Medulla oblongata (tissue), 1 donor: ENCODE measurements around the gene CRELD1.
A peak's percentile ranks its signal among the peaks of the same experiment; 100 is the strongest.
"Not testable (repeated sequence)": the region's sequence is repeated elsewhere in the genome, so short reads cannot be mapped to it uniquely, and the experiment has no call there.

Source experiments
- DNase-seq: peaks from one replicate; pipeline ENCODE4 v3.0.0-alpha.2; 2015; ENCODE audit errors: extremely low spot score

The CRELD1 gene

GRCh38 chr3:9933561-9934234 lies at the start of gene CRELD1:
Gene CRELD1 (plus strand): TSS chr3:9933834. CDS start chr3:9934439, 605 bp downstream.
- DNase-seq, result peak; percentile 96

GRCh38 chr3:9884555-9885165 lies 49.0 kb upstream of the CRELD1 start:
- DNase-seq, result no peak

GRCh38 chr3:9886328-9886727 lies 47.3 kb upstream of the CRELD1 start:
- no peak for DNase-seq

- DNase-seq, result no peak
These were observed 46.2 kb upstream of the CRELD1 start for GRCh38 chr3:9887480-9887879.

GRCh38 chr3:9888540-9888939 lies 45.1 kb upstream of the CRELD1 start:
- no peak for DNase-seq

- DNase-seq, result no peak
These were observed 44.2 kb upstream of the CRELD1 start for GRCh38 chr3:9889405-9889804.

- peak; percentile 90 for DNase-seq
These were observed 43.2 kb upstream of the CRELD1 start, which contains the start of gene JAGN1 for GRCh38 chr3:9890249-9891071. Gene JAGN1 (plus strand): TSS chr3:9890610. CDS start chr3:9890723, 113 bp downstream.

GRCh38 chr3:9891072-9891622 lies 42.5 kb upstream of the CRELD1 start:
- DNase-seq, result no peak

GRCh38 chr3:9893739-9894138 lies 39.9 kb upstream of the CRELD1 start:
- DNase-seq, result no peak

- DNase-seq, result not testable (repeated sequence)
These were observed 37.9 kb upstream of the CRELD1 start for GRCh38 chr3:9895715-9896114.

GRCh38 chr3:9896755-9897407 lies 36.8 kb upstream of the CRELD1 start:
- DNase-seq, result not testable (repeated sequence)

- DNase-seq, result no peak
These were observed 35.9 kb upstream of the CRELD1 start for GRCh38 chr3:9897408-9898372.

- DNase-seq, result no peak
These were observed 35.0 kb upstream of the CRELD1 start for GRCh38 chr3:9898467-9899241.

GRCh38 chr3:9899289-9899791 lies 34.3 kb upstream of the CRELD1 start:
- DNase-seq, result no peak

- not testable (repeated sequence) for DNase-seq
These were observed 32.6 kb upstream of the CRELD1 start for GRCh38 chr3:9900965-9901415.

GRCh38 chr3:9901967-9902366 lies 31.7 kb upstream of the CRELD1 start:
- no peak for DNase-seq

GRCh38 chr3:9902372-9903237 lies 31.0 kb upstream of the CRELD1 start, which contains the start of gene IL17RE:
Gene IL17RE (plus strand): TSS chr3:9902848. CDS start chr3:9902933, 85 bp downstream.
- no peak for DNase-seq

GRCh38 chr3:9903238-9903624 lies 30.4 kb upstream of the CRELD1 start:
- DNase-seq, result no peak
